HEK293 (cell line): ENCODE data around the gene BLOC1S2.
"Not testable (repeated sequence)": the region's sequence is repeated elsewhere in the genome, so short reads cannot be mapped to it uniquely, and the experiment has no call there.

Experiments used
- CTCF ChIP-seq: fragments of 450-650 bp; formaldehyde crosslinking; IDR thresholded peaks from 2 replicates; pipeline ENCODE4 v1.5.1; 2016; ENCODE audit warnings: missing biosample characterization, missing genetic modification characterization
- SP2 ChIP-seq: fragments of 450-650 bp; formaldehyde crosslinking; IDR thresholded peaks from 2 replicates; pipeline ENCODE4 v1.5.1; 2016; ENCODE audit warnings: missing biosample characterization, missing genetic modification characterization
- ZNF114 ChIP-seq: fragments of 450-650 bp; formaldehyde crosslinking; IDR thresholded peaks from 2 replicates; pipeline ENCODE4 v1.5.0; 2017; ENCODE audit warnings: missing biosample characterization, missing genetic modification characterization
- ZNF121 ChIP-seq: fragments of 450-650 bp; formaldehyde crosslinking; IDR thresholded peaks from 2 replicates; pipeline ENCODE4 v1.5.1; 2016; ENCODE audit warnings: missing biosample characterization, missing genetic modification characterization
- ZNF184 ChIP-seq: fragments of 450-650 bp; IDR thresholded peaks from 2 replicates; pipeline ENCODE4 v1.5.1; 2018; ENCODE audit warnings: missing biosample characterization, mild to moderate bottlenecking, missing genetic modification characterization
- ZNF324 ChIP-seq: fragments of 450-650 bp; formaldehyde crosslinking; IDR thresholded peaks from 2 replicates; pipeline ENCODE4 v1.5.1; 2016; ENCODE audit warnings: missing biosample characterization, missing genetic modification characterization
- ZNF623 ChIP-seq: fragments of 450-650 bp; formaldehyde crosslinking; IDR thresholded peaks from 2 replicates; pipeline ENCODE4 v1.5.1; 2016; ENCODE audit warnings: missing biosample characterization, missing genetic modification characterization
- ZNF664 ChIP-seq: fragments of 450-650 bp; formaldehyde crosslinking; IDR thresholded peaks from 2 replicates; pipeline ENCODE4 v1.5.1; 2016; ENCODE audit warnings: missing biosample characterization, missing genetic modification characterization
- ZNF701 ChIP-seq: fragments of 450-650 bp; formaldehyde crosslinking; IDR thresholded peaks from 2 replicates; pipeline ENCODE4 v1.5.1; 2016; ENCODE audit warnings: missing biosample characterization, missing genetic modification characterization
- ZSCAN30 ChIP-seq: fragments of 450-650 bp; IDR thresholded peaks from 2 replicates; pipeline ENCODE4 v1.5.1; 2018; ENCODE audit warnings: missing biosample characterization, mild to moderate bottlenecking, missing genetic modification characterization, moderate library complexity

GRCh38 chr10:100285326-100285725, 1.2 kb downstream of the BLOC1S2 start:
- TF ChIP-seq CTCF, SP2, ZNF121, ZNF623, ZNF324, ZSCAN30, ZNF184, ZNF114, ZNF664, ZNF701 (tag by site-specific recombination): not testable (repeated sequence)
